Ishikawa (cell line): ENCODE data around the gene PRICKLE1.

Experiments used
- MAX ChIP-seq: IDR thresholded peaks from 2 replicates; pipeline ENCODE4 v1.6.1; 2012
- TCF12 ChIP-seq: IDR thresholded peaks from 2 replicates; pipeline ENCODE4 v1.6.1; 2012; ENCODE audit warnings: low read depth
- TEAD4 ChIP-seq: IDR thresholded peaks from 2 replicates; pipeline ENCODE4 v1.6.1; 2012
- USF1 ChIP-seq: IDR thresholded peaks from 2 replicates; pipeline ENCODE4 v1.6.1; 2012
- ZBTB7A ChIP-seq: IDR thresholded peaks from 2 replicates; pipeline ENCODE4 v1.6.1; 2012; ENCODE audit warnings: low read depth

GRCh38 chr12:42627151-42627550 lies 37.6 kb upstream of the PRICKLE1 start:
- TF ChIP-seq TEAD4 (no peak), USF1 (no peak), TCF12 (no peak), ZBTB7A (no peak), MAX (no peak)
